H1 (cell line): ENCODE measurements around the gene HSPA4. TPM values are rescaled to one million over a fixed set of nuclear protein-coding genes. Genes with fewer than 3 reads are reported as not detected.

Source experiments
- CTCF ChIA-PET: fragments of 300-600 bp; sonication (Branson Sonifier 250); formaldehyde crosslinking; loops from one replicate; lab custom pipeline; 2021; ENCODE audit not compliant: partially characterized antibody; lab: Charles Lee
- POLR2A ChIA-PET: fragments of 300-600 bp; sonication (Branson Sonifier 250); formaldehyde crosslinking; loops from one replicate; lab custom pipeline; 2021; ENCODE audit warnings: inconsistent platforms; ENCODE audit not compliant: partially characterized antibody; lab: Charles Lee
- DNase-seq, 2 experiments: peaks; one replicate each; pipeline versions ENCODE4 v3.0.0 to v3.0.0-alpha.2; 2010 to 2022; ENCODE audit warnings: low spot score in 2 of 2, low read depth in 1 of 2, mixed read lengths in 1 of 2
- FAIRE-seq: peaks from 2 replicates; lab custom pipeline; 2011; peaks lifted over from hg19 to GRCh38; lab: Jason Lieb, UNC
- H2AFZ ChIP-seq: 2 replicates; pipeline ENCODE4 v1.8.1; 2012; ENCODE audit warnings: low read length, inconsistent platforms
- H2AK5ac ChIP-seq: 2 replicates; pipeline ENCODE4 v1.6.1; 2013; ENCODE audit warnings: low read depth, low read length
- H2BK120ac ChIP-seq: replicated peaks from 2 replicates; pipeline ENCODE3; 2013; ENCODE audit warnings: low read depth, low read length, inconsistent platforms
- H2BK12ac ChIP-seq: 2 replicates; pipeline ENCODE4 v1.6.1; 2013; ENCODE audit warnings: low read depth, low read length
- H2BK15ac ChIP-seq: 2 replicates; pipeline ENCODE4 v1.6.1; 2013; ENCODE audit warnings: low read length
- H2BK20ac ChIP-seq: 2 replicates; pipeline ENCODE4 v1.6.1; 2013; ENCODE audit warnings: low read length
- H2BK5ac ChIP-seq: 2 replicates; pipeline ENCODE4 v1.6.1; 2013; ENCODE audit warnings: low read depth, low read length
- H3K14ac ChIP-seq: 2 replicates; pipeline ENCODE4 v1.6.1; 2013; ENCODE audit warnings: inconsistent platforms; ENCODE audit not compliant: insufficient read length
- H3K18ac ChIP-seq: 2 replicates; pipeline ENCODE4 v1.6.1; 2013; ENCODE audit warnings: low read length; ENCODE audit errors: extremely low read depth
- H3K23ac ChIP-seq: 2 replicates; pipeline ENCODE4 v1.6.1; 2013; ENCODE audit warnings: inconsistent platforms; ENCODE audit not compliant: insufficient read length
- H3K23me2 ChIP-seq: 2 replicates; pipeline ENCODE4 v1.6.1; 2013; ENCODE audit warnings: low read depth, low read length
- H3K27ac ChIP-seq: 2 replicates; pipeline ENCODE4 v1.6.1; 2011; ENCODE audit warnings: low read depth, low read length, inconsistent platforms
- H3K27me3 ChIP-seq, 4 experiments: replicated peaks in 1 of 4; 1 replicate in 1 of 4; 2 replicates in 3 of 4; pipeline versions ENCODE4 v1.6.1 to v1.8.1; 2011 to 2013; ENCODE audit warnings: low read length in 3 of 4, mild to moderate bottlenecking in 3 of 4, inconsistent platforms in 2 of 4, mixed read lengths in 2 of 4, moderate library complexity in 1 of 4; ENCODE audit not compliant: control insufficient read depth in 3 of 4, insufficient read depth in 3 of 4; ENCODE audit errors: extremely low read depth in 1 of 4
- H3K36me3 ChIP-seq, 4 experiments: 2 replicates each; pipeline versions ENCODE4 v1.6.1 to v1.8.1; 2011 to 2013; ENCODE audit warnings: mild to moderate bottlenecking in 4 of 4, low read length in 3 of 4, moderate library complexity in 2 of 4, control low read depth in 1 of 4, inconsistent platforms in 1 of 4; ENCODE audit not compliant: insufficient read depth in 4 of 4, control insufficient read depth in 2 of 4
- H3K4ac ChIP-seq: replicated peaks from 2 replicates; pipeline ENCODE3; 2013; ENCODE audit warnings: low read length, low read depth, mixed read lengths, inconsistent platforms; ENCODE audit not compliant: insufficient read length
- H3K4me1 ChIP-seq, 4 experiments: replicated peaks in 1 of 4; 1 replicate in 1 of 4; 2 replicates in 3 of 4; pipeline versions ENCODE4 v1.6.1 to v1.8.1; 2011 to 2013; ENCODE audit warnings: low read length in 3 of 4, inconsistent platforms in 2 of 4, mixed read lengths in 1 of 4; ENCODE audit not compliant: insufficient read depth in 4 of 4, control insufficient read depth in 3 of 4
- H3K4me2 ChIP-seq, 2 experiments: 2 replicates each; pipeline versions ENCODE4 v1.6.1 to v1.8.1; 2011 to 2013; ENCODE audit warnings: low read depth in 2 of 2, low read length in 2 of 2, control low read depth in 1 of 2, inconsistent platforms in 1 of 2, mild to moderate bottlenecking in 1 of 2; ENCODE audit not compliant: insufficient read depth in 1 of 2
- H3K4me3 ChIP-seq, 4 experiments: fragments of 200-600, 300-600 bp in 1 of 4; sonication (generic), shearing (Covaris generic), sonication (Bioruptor Twin) in 1 of 4; 2 replicates each; pipeline versions ENCODE4 v1.5.1 to v1.8.1; 2011 to 2016; ENCODE audit warnings: low read length in 4 of 4, low read depth in 3 of 4, control low read depth in 2 of 4, inconsistent platforms in 2 of 4, mild to moderate bottlenecking in 2 of 4, mixed read lengths in 1 of 4, moderate library complexity in 1 of 4; ENCODE audit not compliant: insufficient read depth in 2 of 4; ENCODE audit errors: extremely low read depth in 1 of 4
- H3K56ac ChIP-seq: replicated peaks from 2 replicates; pipeline ENCODE3; 2013; ENCODE audit warnings: low read depth, mild to moderate bottlenecking, mixed read lengths, low read length, inconsistent platforms; ENCODE audit not compliant: insufficient read length
- H3K79me1 ChIP-seq: 2 replicates; pipeline ENCODE4 v1.6.1; 2013; ENCODE audit warnings: low read depth, low read length, control low read depth
- H3K79me2 ChIP-seq, 2 experiments: 2 replicates each; pipeline versions ENCODE4 v1.6.1 to v1.8.1; 2012 to 2013; ENCODE audit warnings: low read length in 2 of 2, mild to moderate bottlenecking in 2 of 2, inconsistent platforms in 1 of 2; ENCODE audit not compliant: insufficient read depth in 2 of 2, control insufficient read depth in 1 of 2
- H3K9ac ChIP-seq, 4 experiments: replicated peaks in 1 of 4; 1 replicate in 1 of 4; 2 replicates in 3 of 4; pipeline versions ENCODE4 v1.6.1 to v1.8.1; 2011 to 2013; ENCODE audit warnings: low read depth in 3 of 4, low read length in 3 of 4, control low read depth in 2 of 4, mild to moderate bottlenecking in 2 of 4, moderate library complexity in 2 of 4, inconsistent platforms in 1 of 4; ENCODE audit errors: extremely low read depth in 1 of 4
- H3K9me3 ChIP-seq, 2 experiments: 2 replicates each; pipeline versions ENCODE4 v1.6.1 to v1.8.1; 2012 to 2013; ENCODE audit warnings: mild to moderate bottlenecking in 2 of 2, moderate library complexity in 2 of 2, control low read depth in 1 of 2, inconsistent platforms in 1 of 2, low read depth in 1 of 2, low read length in 1 of 2, mixed read lengths in 1 of 2; ENCODE audit not compliant: insufficient read depth in 2 of 2
- H4K20me1 ChIP-seq, 2 experiments: replicated peaks in 1 of 2; 2 replicates each; pipeline versions ENCODE3 to v1.8.1; 2011 to 2013; ENCODE audit warnings: inconsistent platforms in 2 of 2, low read length in 2 of 2, mild to moderate bottlenecking in 1 of 2; ENCODE audit not compliant: insufficient read depth in 2 of 2, control insufficient read depth in 1 of 2
- H4K5ac ChIP-seq: 2 replicates; pipeline ENCODE4 v1.6.1; 2013; ENCODE audit warnings: low read length, low read depth, mixed read lengths, inconsistent platforms; ENCODE audit not compliant: insufficient read length
- H4K8ac ChIP-seq: 2 replicates; pipeline ENCODE4 v1.8.0; 2013; ENCODE audit warnings: mild to moderate bottlenecking, moderate library complexity, low read length, inconsistent platforms; ENCODE audit not compliant: insufficient read depth; ENCODE audit errors: extremely low read depth
- H4K91ac ChIP-seq: replicated peaks from 2 replicates; pipeline ENCODE3; 2013; ENCODE audit warnings: low read length, mixed read lengths, inconsistent platforms; ENCODE audit not compliant: insufficient read length
- CBX5 ChIP-seq: fragments of 300-800, 300-1000 bp; sonication (generic); IDR thresholded peaks from 2 replicates; pipeline ENCODE4 v1.7.1; 2016; ENCODE audit warnings: antibody characterized with exemption, low read length, low read depth
- GTF2F1 ChIP-seq: IDR thresholded peaks from 2 replicates; pipeline ENCODE4 v1.6.1; 2012; ENCODE audit warnings: low read depth, low read length, improper control_type of control experiment, borderline replicate concordance
- MAFK ChIP-seq: IDR thresholded peaks from 2 replicates; pipeline ENCODE4 v1.6.1; 2012; ENCODE audit warnings: low read depth, mild to moderate bottlenecking, improper control_type of control experiment, low read length
- NANOG ChIP-seq: IDR thresholded peaks from 2 replicates; pipeline ENCODE4 v1.6.1; 2011; ENCODE audit warnings: low read length, low read depth, mild to moderate bottlenecking, inconsistent platforms; ENCODE audit not compliant: insufficient read depth, poor library complexity, severe bottlenecking
- RNF2 ChIP-seq: fragments of 200-900, 300-1000 bp; sonication (generic); IDR thresholded peaks from 2 replicates; pipeline ENCODE4 v1.7.1; 2016; ENCODE audit warnings: borderline replicate concordance, low read depth, mild to moderate bottlenecking, antibody characterized with exemption, low read length; ENCODE audit not compliant: poor library complexity, severe bottlenecking; ENCODE audit errors: missing control alignments
- SP2 ChIP-seq: IDR thresholded peaks from 2 replicates; pipeline ENCODE4 v1.6.1; 2012; ENCODE audit warnings: mild to moderate bottlenecking, low read length, inconsistent platforms
- TBP ChIP-seq: IDR thresholded peaks from 2 replicates; pipeline ENCODE4 v1.6.1; 2011; ENCODE audit warnings: low read depth, low read length, improper control_type of control experiment
- TCF12 ChIP-seq: IDR thresholded peaks from 2 replicates; pipeline ENCODE4 v1.6.1; 2011; ENCODE audit warnings: low read depth, mild to moderate bottlenecking, low read length
- TEAD4 ChIP-seq: IDR thresholded peaks from 2 replicates; pipeline ENCODE4 v1.6.1; 2012; ENCODE audit warnings: low read depth, low read length, inconsistent platforms, mixed read lengths
- YY1 ChIP-seq: IDR thresholded peaks from 2 replicates; pipeline ENCODE4 v1.6.1; 2011; ENCODE audit warnings: low read depth, mild to moderate bottlenecking, low read length
- WGBS, 2 experiments: shearing (Covaris generic) in 1 of 2; methylation state at CpG; one replicate each; pipeline versions ENCODE4 v1.1.6 to v1.1.7; 2013 to 2015; ENCODE audit warnings: low lambda C conversion rate in 2 of 2, mixed read lengths in 2 of 2, inconsistent platforms in 1 of 2, low coverage in 1 of 2, missing lambda C conversion rate in 1 of 2; ENCODE audit not compliant: insufficient replicate concordance in 2 of 2, insufficient coverage in 1 of 2, insufficient read length in 1 of 2; ENCODE audit errors: extremely low coverage in 1 of 2, missing lambda C conversion rate in 1 of 2; 5-methylcytosine and 5-hydroxymethylcytosine counted together
- polyA plus RNA-seq, 7 experiments: library from polyadenylated mRNA; depleted of rRNA in 3 of 7; stranded (reverse) in 5 of 7; unstranded in 2 of 7; fragments of >200 nt in 5 of 7; fragments of 200-250 nt in 2 of 7; gene quantifications; 1 replicate in 5 of 7; 2 replicates in 1 of 7; 4 replicates in 1 of 7; pipeline versions ENCODE4 v1.2.1 to v1.2.3, GENCODE V29; 2011 to 2013; ENCODE audit warnings: missing spikeins in 2 of 7, mixed read lengths in 2 of 7
- total RNA-seq: library from RNA; stranded (reverse); fragmentation: NEBNext Ultra II Directional; extraction: Animal tissue kit (Norgen Biotek cat#: 25700); gene quantifications from 2 replicates; pipeline ENCODE4 v1.2.1, GENCODE V29; 2021
- TF ChIP-seq, protein P1 (sequence below): IDR thresholded peaks from 2 replicates; pipeline ENCODE4 v1.6.1; 2012; ENCODE audit warnings: inconsistent platforms
- TF ChIP-seq, protein P2 (sequence below): IDR thresholded peaks from 2 replicates; pipeline ENCODE4 v1.6.1; 2012; ENCODE audit warnings: inconsistent platforms

Gene HSPA4
- total and polyA plus RNA-seq, 2 of the 8 experiments (the other 6 are each of a cell fraction or from before 2014, with no cell fraction given), result 28.9 to 445 TPM

DNA sequence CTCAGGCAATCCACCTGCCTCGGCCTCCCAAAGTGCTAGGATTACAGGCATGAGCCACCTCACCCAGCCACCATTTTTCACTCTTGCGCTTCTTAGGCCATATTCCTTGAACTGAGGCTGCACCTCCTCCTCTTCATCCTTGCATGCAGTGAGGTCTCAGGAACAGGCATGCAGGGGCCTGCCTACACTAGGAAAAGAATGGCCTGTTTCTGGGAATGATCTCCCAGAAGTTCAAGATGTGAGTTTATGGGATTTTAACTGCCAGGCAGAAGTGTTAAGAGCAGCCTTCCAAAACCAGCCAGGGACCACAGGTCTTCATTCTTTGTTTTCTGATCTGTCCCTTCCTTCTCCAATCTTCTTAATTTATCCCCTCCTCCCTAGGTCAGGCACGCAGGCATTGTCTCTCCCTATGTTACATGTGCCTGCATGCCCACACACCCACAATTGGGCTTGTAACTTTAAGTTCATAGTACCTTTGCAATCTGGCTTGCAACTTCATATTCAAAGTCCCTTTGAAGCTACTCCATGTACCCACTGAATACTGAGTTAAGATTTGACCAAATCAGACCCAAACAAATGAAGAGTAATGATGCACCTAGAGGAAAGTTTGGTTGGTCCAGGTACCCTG lies 10.5 kb upstream of the HSPA4 start:
- ChIA-PET POLR2A (interaction anchor here (0.6 to 4.6 kb wide), 3 partner anchors 9 to 19 kb away, joined by 3 to 28 read pairs (median 3); partner anchors contain the start of gene HSPA4), CTCF (no interaction called here)
- 96% methylated on average over 3 of the region's 3 CpGs; no CpG with 5 or more reads in 1 of the 2 experiments for WGBS, 2 experiments
- H3K27ac ChIP-seq, result no peak overlapping the region
- peak overlapping the region; percentile 75; the same call in 1 of the 2 replicates for H2BK12ac ChIP-seq
- H4K5ac ChIP-seq, result no peak overlapping the region
- no peak overlapping the region for H3K56ac ChIP-seq
- no peaks in the 10 kb centered on the region for H3K4me1 ChIP-seq
- no peak overlapping the region; a peak in 2 of 7 replicates for H3K9ac ChIP-seq
- peak overlapping the region; percentile 61 for H2AFZ ChIP-seq
- H3K4me3 ChIP-seq, result no peak overlapping the region
- H3K9me3 ChIP-seq, result no peaks in the 10 kb centered on the region
- H3K14ac ChIP-seq, result no peak overlapping the region
- peak overlapping the region; percentile 48; the same call in 1 of the 2 replicates for H3K18ac ChIP-seq
- no peaks in the 10 kb centered on the region for H3K79me2 ChIP-seq
- H2AK5ac ChIP-seq, result no peak overlapping the region
- H2BK120ac ChIP-seq, result no peak overlapping the region
- H2BK20ac ChIP-seq, result no peak overlapping the region
- H2BK5ac ChIP-seq, result no peak overlapping the region
- H3K23me2 ChIP-seq, result no peaks in the 10 kb centered on the region
- H4K8ac ChIP-seq, result no peak overlapping the region
- H2BK15ac ChIP-seq, result peak overlapping the region; percentile 92; the same call in 1 of the 2 replicates
- no peaks in the 10 kb centered on the region for H4K20me1 ChIP-seq
- no peak overlapping the region for H3K4ac ChIP-seq
- FAIRE-seq (no peak), DNase-seq (no peak)
- H3K36me3 ChIP-seq, result no peaks in the 10 kb centered on the region
- no peak overlapping the region for H4K91ac ChIP-seq
- no peak overlapping the region for H3K4me2 ChIP-seq
- no peaks in the 10 kb centered on the region for H3K79me1 ChIP-seq
- H3K23ac ChIP-seq, result no peak overlapping the region
- no peaks in the 10 kb centered on the region for H3K27me3 ChIP-seq
- TF ChIP-seq, protein P1, sequence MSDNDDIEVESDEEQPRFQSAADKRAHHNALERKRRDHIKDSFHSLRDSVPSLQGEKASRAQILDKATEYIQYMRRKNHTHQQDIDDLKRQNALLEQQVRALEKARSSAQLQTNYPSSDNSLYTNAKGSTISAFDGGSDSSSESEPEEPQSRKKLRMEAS, result no peak
- TF ChIP-seq RNF2 (no peak), YY1 (no peak), TCF12 (no peak), GTF2F1 (no peak), CBX5 (no peak), TBP (no peak), NANOG (no peak), SP2 (no peak), TEAD4 (no peak), MAFK (no peak)
- TF ChIP-seq, protein P2, sequence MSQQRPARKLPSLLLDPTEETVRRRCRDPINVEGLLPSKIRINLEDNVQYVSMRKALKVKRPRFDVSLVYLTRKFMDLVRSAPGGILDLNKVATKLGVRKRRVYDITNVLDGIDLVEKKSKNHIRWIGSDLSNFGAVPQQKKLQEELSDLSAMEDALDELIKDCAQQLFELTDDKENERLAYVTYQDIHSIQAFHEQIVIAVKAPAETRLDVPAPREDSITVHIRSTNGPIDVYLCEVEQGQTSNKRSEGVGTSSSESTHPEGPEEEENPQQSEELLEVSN, result no peak
